AG08395 (cell line): ENCODE measurements around the gene SORBS1.

Experiments used
- DNase-seq: peaks from one replicate; pipeline ENCODE4 v3.0.0; 2012; ENCODE audit warnings: mixed read lengths, low spot score

Gene SORBS1

GRCh38 chr10:95561177-95561863 lies at the start of gene SORBS1:
Gene SORBS1, minus strand, starts transcription at chr10:95561371. Its CDS starts 120,236 bp downstream, at chr10:95441135.
- DNase-seq, result peak; percentile 99

GRCh38 chr10:95610727-95611126 lies 49.6 kb upstream of the SORBS1 start:
- DNase-seq, result no peak

GRCh38 chr10:95606922-95607321 lies 45.8 kb upstream of the SORBS1 start:
- no peak for DNase-seq

- no peak for DNase-seq
Observed at GRCh38 chr10:95605163-95605562, 44.0 kb upstream of the SORBS1 start.

GRCh38 chr10:95604630-95605029 lies 43.5 kb upstream of the SORBS1 start:
- DNase-seq, result no peak

GRCh38 chr10:95602382-95602781 lies 41.2 kb upstream of the SORBS1 start:
- DNase-seq, result no peak

GRCh38 chr10:95601116-95601719 lies 40.0 kb upstream of the SORBS1 start:
- DNase-seq, result peak; percentile 90

GRCh38 chr10:95600158-95600557 lies 39.0 kb upstream of the SORBS1 start:
- no peak for DNase-seq

- DNase-seq, result no peak
Observed at GRCh38 chr10:95597788-95598187, 36.6 kb upstream of the SORBS1 start.

GRCh38 chr10:95588025-95588424 lies 26.9 kb upstream of the SORBS1 start:
- DNase-seq, result no peak

GRCh38 chr10:95579835-95580535 lies 18.8 kb upstream of the SORBS1 start:
- DNase-seq, result no peak

- DNase-seq, result no peak
Observed at GRCh38 chr10:95579292-95579691, 18.1 kb upstream of the SORBS1 start.

- DNase-seq, result no peak
Observed at GRCh38 chr10:95578619-95579018, 17.4 kb upstream of the SORBS1 start.

- no peak for DNase-seq
Observed at GRCh38 chr10:95574649-95575365, 13.6 kb upstream of the SORBS1 start.

GRCh38 chr10:95573964-95574604 lies 12.9 kb upstream of the SORBS1 start:
- DNase-seq, result no peak

GRCh38 chr10:95573527-95573926 lies 12.4 kb upstream of the SORBS1 start:
- DNase-seq, result no peak

GRCh38 chr10:95572131-95572820 lies 11.1 kb upstream of the SORBS1 start:
- DNase-seq, result no peak

GRCh38 chr10:95571390-95571789 lies 10.2 kb upstream of the SORBS1 start:
- DNase-seq, result no peak

GRCh38 chr10:95569368-95569767 lies 8.2 kb upstream of the SORBS1 start:
- DNase-seq, result no peak

GRCh38 chr10:95567903-95568630 lies 6.9 kb upstream of the SORBS1 start:
- DNase-seq, result no peak

GRCh38 chr10:95566136-95566535 lies 5.0 kb upstream of the SORBS1 start:
- no peak for DNase-seq
